HepG2 (cell line): ENCODE results near the gene TCTA. TPM values are rescaled to one million over a fixed set of nuclear protein-coding genes. Genes with fewer than 3 reads are reported as not detected.

Experiments used
- BHLHE40 ChIP-seq: IDR thresholded peaks from 2 replicates; pipeline ENCODE4 v1.6.1; 2011; ENCODE audit warnings: low read length, improper control_type of control experiment
- BRF2 ChIP-seq: sonication (generic); formaldehyde crosslinking; IDR thresholded peaks from 2 replicates; pipeline ENCODE4 v1.8.1; 2022; ENCODE audit warnings: mild to moderate bottlenecking, missing genetic modification reagents
- DMAP1 ChIP-seq: IDR thresholded peaks from 2 replicates; pipeline ENCODE4 v1.6.1; 2016
- GFI1 ChIP-seq: sonication (generic); formaldehyde crosslinking; IDR thresholded peaks from 2 replicates; pipeline ENCODE4 v1.5.0; 2020; ENCODE audit warnings: missing genetic modification reagents, mild to moderate bottlenecking, borderline replicate concordance
- KAT7 ChIP-seq: IDR thresholded peaks from 2 replicates; pipeline ENCODE4 v1.6.1; 2018; ENCODE audit warnings: borderline replicate concordance, missing compliant biosample characterization
- MIER2 ChIP-seq: IDR thresholded peaks from 2 replicates; pipeline ENCODE4 v1.6.1; 2016; ENCODE audit warnings: missing biosample characterization, missing genetic modification reagents
- MYPOP ChIP-seq: sonication (generic); formaldehyde crosslinking; IDR thresholded peaks from 2 replicates; pipeline ENCODE4 v1.8.1; 2023; ENCODE audit warnings: mild to moderate bottlenecking, moderate library complexity, missing genetic modification reagents
- NCOR1 ChIP-seq: fragments of 200-600 bp; sonication (generic); IDR thresholded peaks from 2 replicates; pipeline ENCODE4 v1.7.0; 2017; ENCODE audit warnings: antibody characterized with exemption, low read length, borderline replicate concordance
- PATZ1 ChIP-seq: sonication (generic); formaldehyde crosslinking; IDR thresholded peaks from 2 replicates; pipeline ENCODE4 v1.4.0; 2020; ENCODE audit warnings: missing genetic modification reagents
- SALL2 ChIP-seq: sonication (generic); formaldehyde crosslinking; IDR thresholded peaks from 2 replicates; pipeline ENCODE4 v1.8.1; 2023; ENCODE audit warnings: mild to moderate bottlenecking, missing genetic modification reagents, inconsistent platforms
- THAP8 ChIP-seq: sonication (generic); formaldehyde crosslinking; IDR thresholded peaks from 2 replicates; pipeline ENCODE4 v1.5.1; 2020; ENCODE audit warnings: missing genetic modification reagents, mild to moderate bottlenecking, borderline replicate concordance
- YEATS4 ChIP-seq: sonication (generic); formaldehyde crosslinking; IDR thresholded peaks from 2 replicates; pipeline ENCODE4 v1.4.0; 2020; ENCODE audit warnings: missing genetic modification reagents, borderline replicate concordance
- ZC3H4 ChIP-seq: sonication (generic); formaldehyde crosslinking; IDR thresholded peaks from 2 replicates; pipeline ENCODE4 v1.4.0; 2020; ENCODE audit warnings: missing genetic modification reagents, borderline replicate concordance
- ZNF12 ChIP-seq: sonication (generic); formaldehyde crosslinking; IDR thresholded peaks from 2 replicates; pipeline ENCODE4 v1.5.0; 2020; ENCODE audit warnings: missing genetic modification reagents
- ZNF264 ChIP-seq: sonication (generic); formaldehyde crosslinking; IDR thresholded peaks from 2 replicates; pipeline ENCODE4 v1.4.0; 2020; ENCODE audit warnings: missing genetic modification reagents
- ZNF350 ChIP-seq: sonication (generic); formaldehyde crosslinking; IDR thresholded peaks from 2 replicates; pipeline ENCODE4 v1.4.0; 2020; ENCODE audit warnings: mild to moderate bottlenecking, low read depth, missing genetic modification reagents, borderline replicate concordance
- ZNF460 ChIP-seq: sonication (generic); formaldehyde crosslinking; IDR thresholded peaks from 2 replicates; pipeline ENCODE4 v1.5.1; 2020; ENCODE audit warnings: missing genetic modification reagents, mild to moderate bottlenecking, borderline replicate concordance
- ZNF468 ChIP-seq: sonication (generic); formaldehyde crosslinking; IDR thresholded peaks from 2 replicates; pipeline ENCODE4 v1.8.0; 2022; ENCODE audit warnings: mild to moderate bottlenecking, moderate library complexity, missing genetic modification reagents
- ZNF530 ChIP-seq: sonication (generic); formaldehyde crosslinking; IDR thresholded peaks from 2 replicates; pipeline ENCODE4 v1.5.0; 2020; ENCODE audit warnings: low read depth, mild to moderate bottlenecking, missing genetic modification reagents
- ZNF792 ChIP-seq: IDR thresholded peaks from 2 replicates; pipeline ENCODE4 v1.6.1; 2016
- ZNF816 ChIP-seq: sonication (generic); formaldehyde crosslinking; IDR thresholded peaks from 2 replicates; pipeline ENCODE4 v1.8.0; 2022; ENCODE audit warnings: missing genetic modification reagents, mild to moderate bottlenecking, borderline replicate concordance
- polyA plus RNA-seq, 8 experiments: library from polyadenylated mRNA; depleted of rRNA in 3 of 8; stranded (reverse) in 7 of 8; unstranded in 1 of 8; fragments of >200 nt; fragmentation: Illumina TruSeq in 4 of 8; extraction: Trizol in 4 of 8; gene quantifications; 2 replicates each; pipeline versions ENCODE4 v1.2.1 to v1.2.3, GENCODE V29; 2011 to 2016; ENCODE audit warnings: low read depth in 4 of 8, missing spikeins in 1 of 8, mixed read lengths in 1 of 8; ENCODE audit not compliant: insufficient read depth in 1 of 8
- total RNA-seq, 5 experiments: library from RNA; depleted of rRNA; stranded (reverse); fragments of >200 nt; fragmentation: Illumina TruSeq; extraction: Trizol; gene quantifications; 2 replicates each; pipeline ENCODE4 v1.2.3, GENCODE V29; 2016; ENCODE audit warnings: low read depth in 1 of 5
- TF ChIP-seq, protein P1 (sequence below): sonication (generic); formaldehyde crosslinking; IDR thresholded peaks from 2 replicates; pipeline ENCODE4 v1.5.1; 2020; ENCODE audit warnings: mild to moderate bottlenecking, missing genetic modification reagents, moderate library complexity

TCTA gene
- total and polyA plus RNA-seq, 2 of the 13 experiments (the other 11 are each of a cell fraction or from before 2014, with no cell fraction given): 8.3 to 13.2 TPM

DNA sequence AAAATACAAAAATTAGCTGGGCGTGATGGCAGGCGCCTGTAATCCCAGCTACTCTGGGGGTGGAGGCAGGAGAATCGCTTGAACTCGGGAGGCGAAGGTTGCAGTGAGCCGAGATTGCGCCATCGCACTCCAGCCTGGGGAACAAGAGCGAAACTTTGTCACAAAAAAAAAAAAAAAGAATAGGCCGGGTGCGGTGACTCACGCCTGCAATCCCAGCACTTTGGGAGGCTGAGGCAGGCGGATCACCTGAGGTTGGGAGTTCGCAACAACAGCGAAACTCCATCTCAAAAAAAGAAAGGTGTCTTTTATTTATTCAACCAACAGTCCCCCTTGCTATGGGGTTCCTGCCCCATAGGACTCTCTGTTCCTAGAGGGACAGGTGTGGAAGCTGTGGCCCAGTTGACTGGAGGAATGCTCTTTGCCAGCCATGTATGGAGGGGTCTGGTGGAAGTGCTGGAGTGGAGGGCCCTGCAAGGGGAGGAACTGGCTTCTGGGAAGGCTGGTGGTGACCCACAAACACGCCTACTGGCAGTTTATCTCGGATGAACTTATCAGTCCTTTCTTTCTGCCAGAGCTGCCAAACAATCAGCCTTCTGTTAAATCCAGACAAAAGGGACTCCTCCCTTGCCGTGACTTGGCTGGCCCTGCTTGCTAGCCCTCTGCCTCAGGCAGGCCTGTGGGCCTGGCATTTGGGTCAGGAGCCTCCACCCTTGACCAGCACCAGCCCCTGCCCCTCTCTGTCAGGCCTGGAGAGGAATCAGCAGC is 53.2 kb downstream of the TCTA start (continued):
- no peak for TF ChIP-seq BRF2 (CRISPR knock-in tag)
- no peak for TF ChIP-seq ZC3H4
- TF ChIP-seq ZNF264 (CRISPR knock-in tag): no peak
- no peak; the same call in none of the 2 replicates for TF ChIP-seq ZNF792 (CRISPR knock-in tag)
- TF ChIP-seq BHLHE40: no peak
- peak; percentile 97 for TF ChIP-seq ZNF460 (CRISPR knock-in tag)
- no peak for TF ChIP-seq ZNF468 (CRISPR knock-in tag)
- TF ChIP-seq GFI1: peak; percentile 67; the same call in 1 of the 2 replicates
- TF ChIP-seq ZNF530 (CRISPR knock-in tag): no peak
- TF ChIP-seq ZNF12 (CRISPR knock-in tag): no peak
- TF ChIP-seq KAT7 (CRISPR knock-in tag): no peak
- TF ChIP-seq PATZ1 (CRISPR knock-in tag): peak; percentile 42; the same call in 1 of the 2 replicates
- TF ChIP-seq, protein P1, sequence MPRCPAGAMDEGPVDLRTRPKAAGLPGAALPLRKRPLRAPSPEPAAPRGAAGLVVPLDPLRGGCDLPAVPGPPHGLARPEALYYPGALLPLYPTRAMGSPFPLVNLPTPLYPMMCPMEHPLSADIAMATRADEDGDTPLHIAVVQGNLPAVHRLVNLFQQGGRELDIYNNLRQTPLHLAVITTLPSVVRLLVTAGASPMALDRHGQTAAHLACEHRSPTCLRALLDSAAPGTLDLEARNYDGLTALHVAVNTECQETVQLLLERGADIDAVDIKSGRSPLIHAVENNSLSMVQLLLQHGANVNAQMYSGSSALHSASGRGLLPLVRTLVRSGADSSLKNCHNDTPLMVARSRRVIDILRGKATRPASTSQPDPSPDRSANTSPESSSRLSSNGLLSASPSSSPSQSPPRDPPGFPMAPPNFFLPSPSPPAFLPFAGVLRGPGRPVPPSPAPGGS: peak; percentile 60; the same call in 1 of the 2 replicates
- no peak; the same call in 1 of the 2 replicates for TF ChIP-seq ZNF350 (CRISPR knock-in tag)
- no peak for TF ChIP-seq ZNF816 (CRISPR knock-in tag)
- no peak for TF ChIP-seq THAP8
- peak; percentile 27; the same call in 1 of the 2 replicates for TF ChIP-seq YEATS4 (CRISPR knock-in tag)
- no peak for TF ChIP-seq NCOR1
- TF ChIP-seq DMAP1 (CRISPR knock-in tag): no peak
- TF ChIP-seq MYPOP (CRISPR knock-in tag): no peak
- TF ChIP-seq SALL2 (CRISPR knock-in tag): 0 out of 2 replicates have a peak, but pooled peaks have one; percentile 17
- no peak for TF ChIP-seq MIER2 (CRISPR knock-in tag)
